Retinal pigment epithelial cell (primary cell): ENCODE data around the gene SND1.

Experiments used
- DNase-seq: peaks from one replicate; pipeline ENCODE4 v3.0.0-alpha.2; 2010; ENCODE audit warnings: low read depth
- H3K4me3 ChIP-seq: 2 replicates; pipeline ENCODE4 v1.5.1; 2011; ENCODE audit warnings: mild to moderate bottlenecking, low read length, control low read depth, moderate library complexity
- CTCF ChIP-seq: conservative IDR thresholded peaks from 2 replicates; pipeline ENCODE4 v1.5.1; 2011; ENCODE audit warnings: low read depth, low read length, control low read depth, inconsistent platforms

Gene SND1

GRCh38 chr7:128033246-128033645 lies 381.3 kb downstream of the SND1 start:
- no peak for DNase-seq
- H3K4me3 ChIP-seq = no peak overlapping the region
- TF ChIP-seq CTCF = no peak

GRCh38 chr7:128034825-128035224 lies 382.8 kb downstream of the SND1 start:
- no peak for TF ChIP-seq CTCF
- no peak for DNase-seq

GRCh38 chr7:128035712-128036111 lies 383.7 kb downstream of the SND1 start:
- peak; percentile 71 for TF ChIP-seq CTCF

More at GRCh38 chr7:128034825-128035224, 382.8 kb downstream of the SND1 start:
- H3K4me3 ChIP-seq = no peak overlapping the region

GRCh38 chr7:128036226-128036940 lies 384.4 kb downstream of the SND1 start:
- no peak for DNase-seq
- no peak overlapping the region for H3K4me3 ChIP-seq
- TF ChIP-seq CTCF = no peak

More at GRCh38 chr7:128035712-128036111, 383.7 kb downstream of the SND1 start:
- no peak overlapping the region for H3K4me3 ChIP-seq
- no peak for DNase-seq

- no peak for DNase-seq
- H3K4me3 ChIP-seq = no peak overlapping the region
- TF ChIP-seq CTCF = no peak
Measured at GRCh38 chr7:128037081-128037480, 385.1 kb downstream of the SND1 start.

- no peak for DNase-seq
- no peak for TF ChIP-seq CTCF
- H3K4me3 ChIP-seq = no peak overlapping the region
Measured at GRCh38 chr7:128037880-128038619, 386.1 kb downstream of the SND1 start.
